Thyroid gland (tissue), 4 donors: ENCODE results near the gene GLB1L3.
"Not testable (repeated sequence)": the region's sequence is repeated elsewhere in the genome, so short reads cannot be mapped to it uniquely, and the experiment has no call there.

Experiments used
- POLR2A ChIP-seq, 2 donors: fragments of 450-650 bp; IDR thresholded peaks; one replicate each; pipeline ENCODE4 v1.6.1; 2017; ENCODE audit warnings: antibody characterized with exemption in 2 of 2, mild to moderate bottlenecking in 2 of 2, moderate library complexity in 1 of 2
- TF ChIP-seq, protein P1 (sequence below), 6 experiments: fragments of 200-600 bp in 3 of 6; fragments of 450-650 bp in 3 of 6; sonication (generic) in 3 of 6; IDR thresholded peaks; one replicate each; pipeline ENCODE4 v1.5.1; 2016 to 2019; ENCODE audit warnings: antibody characterized with exemption in 6 of 6, mild to moderate bottlenecking in 2 of 6, inconsistent platforms in 1 of 6, moderate library complexity in 1 of 6

DNA sequence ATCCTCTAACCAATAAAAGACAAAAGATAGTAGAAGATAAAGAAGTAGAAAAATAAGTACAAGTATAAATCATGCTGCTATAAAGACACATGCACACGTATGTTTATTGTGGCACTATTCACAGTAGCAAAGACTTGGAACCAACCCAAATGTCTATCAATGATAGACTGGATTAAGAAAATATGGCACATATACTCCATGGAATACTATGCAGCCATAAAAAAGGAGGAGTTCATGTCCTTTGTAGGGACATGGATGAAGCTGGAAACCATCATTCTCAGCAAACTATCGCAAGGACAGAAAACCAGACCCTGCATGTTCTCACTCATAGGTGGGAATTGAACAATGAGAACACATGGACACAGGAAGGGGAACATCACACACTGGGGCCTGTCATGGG, 45.2 kb downstream of the GLB1L3 start:
- TF ChIP-seq, protein P1, sequence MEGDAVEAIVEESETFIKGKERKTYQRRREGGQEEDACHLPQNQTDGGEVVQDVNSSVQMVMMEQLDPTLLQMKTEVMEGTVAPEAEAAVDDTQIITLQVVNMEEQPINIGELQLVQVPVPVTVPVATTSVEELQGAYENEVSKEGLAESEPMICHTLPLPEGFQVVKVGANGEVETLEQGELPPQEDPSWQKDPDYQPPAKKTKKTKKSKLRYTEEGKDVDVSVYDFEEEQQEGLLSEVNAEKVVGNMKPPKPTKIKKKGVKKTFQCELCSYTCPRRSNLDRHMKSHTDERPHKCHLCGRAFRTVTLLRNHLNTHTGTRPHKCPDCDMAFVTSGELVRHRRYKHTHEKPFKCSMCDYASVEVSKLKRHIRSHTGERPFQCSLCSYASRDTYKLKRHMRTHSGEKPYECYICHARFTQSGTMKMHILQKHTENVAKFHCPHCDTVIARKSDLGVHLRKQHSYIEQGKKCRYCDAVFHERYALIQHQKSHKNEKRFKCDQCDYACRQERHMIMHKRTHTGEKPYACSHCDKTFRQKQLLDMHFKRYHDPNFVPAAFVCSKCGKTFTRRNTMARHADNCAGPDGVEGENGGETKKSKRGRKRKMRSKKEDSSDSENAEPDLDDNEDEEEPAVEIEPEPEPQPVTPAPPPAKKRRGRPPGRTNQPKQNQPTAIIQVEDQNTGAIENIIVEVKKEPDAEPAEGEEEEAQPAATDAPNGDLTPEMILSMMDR (IDR thresholded peaks at IDR 0.05) = not testable (repeated sequence)
- not testable (repeated sequence) for TF ChIP-seq POLR2A (IDR thresholded peaks at IDR 0.05)
